ENCODE measurements around the gene TRAT1. TPM values are rescaled to one million over a fixed set of nuclear protein-coding genes. Genes with fewer than 3 reads are reported as not detected.

The TRAT1 gene
- total RNA-seq (2021), result not detected in 2 replicates
- not detected for Bru-seq, nascent RNA
- BruChase-seq, experiment 1, labeled RNA remaining after a 2-hour chase, result not detected
- BruChase-seq, experiment 2, labeled RNA remaining after a 6-hour chase, result not detected
- long read RNA-seq, result 0 reads

- POLR2A ChIA-PET (ENCODE audit: low non-redundant PET), result no interaction called here
- DNase-seq (ENCODE audit: low spot score), result no peak
- no peaks in the 10 kb centered on the region for H3K27me3 ChIP-seq (replicated peaks; ENCODE audit: insufficient read depth, low read depth, low read length, poor library complexity)
- no peak within 1 kb of the TSS for H3K4me3 ChIP-seq (ENCODE audit: low read depth, low read length, poor library complexity, severe bottlenecking)
- H3K36me3 ChIP-seq (ENCODE audit: insufficient read depth, low read length, poor library complexity, severe bottlenecking), result no peaks in the 10 kb centered on the region
- H3K27ac ChIP-seq (ENCODE audit: low read depth, low read length, poor library complexity, severe bottlenecking), result no peak within 1 kb of the TSS
- CTCF ChIA-PET, result no interaction called here
- intact Hi-C loops (cut with micrococcal nuclease; ENCODE audit: unreplicated experiment), result no loop called here
- TF ChIP-seq EZH2 (IDR thresholded peaks at IDR 0.05; ENCODE audit: borderline replicate concordance, low read depth, low read length, poor library complexity, severe bottlenecking) (no peak), CTCF (conservative IDR thresholded peaks at IDR 0.05; ENCODE audit: low read depth, low read length) (no peak)
- no TSS peak for BruUV-seq (replicated peaks)
- no peaks in the 10 kb centered on the region for H3K9me3 ChIP-seq (ENCODE audit: low read depth, low read length, poor library complexity, severe bottlenecking)
- peaks cover 9% of the 10 kb centered on the region for H3K4me1 ChIP-seq (ENCODE audit: insufficient read depth, low read length, poor library complexity, severe bottlenecking)
These were observed at the start of gene TRAT1 for GRCh38 chr3:108822123-108822897. Gene TRAT1 (plus strand): TSS chr3:108822786. CDS start chr3:108822928, 142 bp downstream.

GRCh38 chr3:108775649-108776048, 46.9 kb upstream of the TRAT1 start:
- CTCF ChIA-PET, result no interaction called here
- no TSS peak for BruUV-seq (replicated peaks)
- TF ChIP-seq CTCF (conservative IDR thresholded peaks at IDR 0.05; ENCODE audit: low read depth, low read length) (no peak), EZH2 (IDR thresholded peaks at IDR 0.05; ENCODE audit: borderline replicate concordance, low read depth, low read length, poor library complexity, severe bottlenecking) (no peak)

GRCh38 chr3:108779496-108779895, 43.1 kb upstream of the TRAT1 start:
- BruUV-seq (replicated peaks), result no TSS peak

More at GRCh38 chr3:108775649-108776048, 46.9 kb upstream of the TRAT1 start:
- H3K27me3 ChIP-seq (replicated peaks; ENCODE audit: insufficient read depth, low read depth, low read length, poor library complexity), result no peaks in the 10 kb centered on the region
- no peaks in the 10 kb centered on the region for H3K36me3 ChIP-seq (ENCODE audit: insufficient read depth, low read length, poor library complexity, severe bottlenecking)
- no peak for DNase-seq (ENCODE audit: low spot score)
- H3K9me3 ChIP-seq (ENCODE audit: low read depth, low read length, poor library complexity, severe bottlenecking), result no peaks in the 10 kb centered on the region
- intact Hi-C loops (cut with micrococcal nuclease; ENCODE audit: unreplicated experiment), result no loop called here
- no peaks in the 10 kb centered on the region for H3K4me1 ChIP-seq (ENCODE audit: insufficient read depth, low read length, poor library complexity, severe bottlenecking)
- no peak overlapping the region for H3K27ac ChIP-seq (ENCODE audit: low read depth, low read length, poor library complexity, severe bottlenecking)
- H3K4me3 ChIP-seq (ENCODE audit: low read depth, low read length, poor library complexity, severe bottlenecking), result no peak overlapping the region
- POLR2A ChIA-PET (ENCODE audit: low non-redundant PET), result no interaction called here

More at GRCh38 chr3:108779496-108779895, 43.1 kb upstream of the TRAT1 start:
- Histone ChIP-seq H3K27ac (ENCODE audit: low read depth, low read length, poor library complexity, severe bottlenecking) (no peak overlapping the region), H3K4me3 (ENCODE audit: low read depth, low read length, poor library complexity, severe bottlenecking) (no peak overlapping the region), H3K27me3 (replicated peaks; ENCODE audit: insufficient read depth, low read depth, low read length, poor library complexity) (no peaks in the 10 kb centered on the region), H3K9me3 (ENCODE audit: low read depth, low read length, poor library complexity, severe bottlenecking) (no peaks in the 10 kb centered on the region), H3K4me1 (ENCODE audit: insufficient read depth, low read length, poor library complexity, severe bottlenecking) (no peaks in the 10 kb centered on the region), H3K36me3 (ENCODE audit: insufficient read depth, low read length, poor library complexity, severe bottlenecking) (no peaks in the 10 kb centered on the region)
- intact Hi-C loops (cut with micrococcal nuclease; ENCODE audit: unreplicated experiment), result no loop called here
- POLR2A ChIA-PET (ENCODE audit: low non-redundant PET), result no interaction called here
- TF ChIP-seq CTCF (conservative IDR thresholded peaks at IDR 0.05; ENCODE audit: low read depth, low read length) (no peak), EZH2 (IDR thresholded peaks at IDR 0.05; ENCODE audit: borderline replicate concordance, low read depth, low read length, poor library complexity, severe bottlenecking) (no peak)
- CTCF ChIA-PET, result no interaction called here
- DNase-seq (ENCODE audit: low spot score), result no peak
